Breast epithelium (tissue), 4 donors: ENCODE data around the gene VMP1. TPM values are rescaled to one million over a fixed set of nuclear protein-coding genes. Genes with fewer than 3 reads are reported as not detected.
"Not testable (repeated sequence)": the region's sequence is repeated elsewhere in the genome, so short reads cannot be mapped to it uniquely, and the experiment has no call there.

Source experiments
- DNase-seq, 2 donors: peaks; one replicate each; pipeline ENCODE4 v3.0.0-alpha.2; 2019; ENCODE audit warnings: low spot score in 2 of 2
- H3K27ac ChIP-seq, 2 donors: fragments of 200-600 bp; sonication (generic) in 1 of 2; one replicate each; pipeline ENCODE4 v1.5.1; 2016 to 2019; ENCODE audit warnings: mild to moderate bottlenecking in 1 of 2
- H3K27me3 ChIP-seq, 2 donors: fragments of 200-600 bp; sonication (generic) in 1 of 2; one replicate each; pipeline versions ENCODE4 v1.5.1 to v1.6.0; 2017 to 2019; ENCODE audit warnings: control low read depth in 1 of 2, mild to moderate bottlenecking in 1 of 2
- H3K36me3 ChIP-seq: fragments of 200-600 bp; one replicate; pipeline ENCODE4 v1.5.1; 2019
- H3K4me1 ChIP-seq, 2 donors: fragments of 200-600 bp; sonication (generic); one replicate each; pipeline ENCODE4 v1.5.1; 2016 to 2019; ENCODE audit warnings: control low read depth in 1 of 2
- H3K4me3 ChIP-seq, 3 donors: fragments of 200-600 bp; sonication (generic); 1 replicate in 2 of 3; 2 replicates in 1 of 3; pipeline ENCODE4 v1.5.1; 2016 to 2019; ENCODE audit warnings: mild to moderate bottlenecking in 3 of 3, moderate library complexity in 2 of 3
- H3K9me3 ChIP-seq, 2 donors: fragments of 200-600 bp; sonication (generic) in 1 of 2; one replicate each; pipeline ENCODE4 v1.5.1; 2016 to 2019; ENCODE audit warnings: control low read depth in 1 of 2
- CTCF ChIP-seq, 3 donors: fragments of 450-650 bp; IDR thresholded peaks; one replicate each; pipeline ENCODE4 v1.5.1; 2016 to 2017; ENCODE audit warnings: antibody characterized with exemption in 3 of 3, mild to moderate bottlenecking in 3 of 3, moderate library complexity in 3 of 3
- POLR2A ChIP-seq: fragments of 450-650 bp; IDR thresholded peaks from one replicate; pipeline ENCODE4 v1.6.1; 2016; ENCODE audit warnings: antibody characterized with exemption, mild to moderate bottlenecking, moderate library complexity
- POLR2AphosphoS5 ChIP-seq, 3 donors: sonication (generic); formaldehyde crosslinking; IDR thresholded peaks; one replicate each; pipeline ENCODE4 v1.6.1; 2017; ENCODE audit warnings: antibody characterized with exemption in 3 of 3
- intact Hi-C: fragments of 100-400 bp; cut with DNase I; formaldehyde crosslinking; loops from one replicate; pipeline ENCODE4 v1.15.1; 2023; ENCODE audit warnings: low total_unique reads
- total RNA-seq, 3 donors: library from RNA; depleted of rRNA; stranded (reverse); fragments of >200 nt; gene quantifications; one replicate each; pipeline ENCODE4 v1.1.0, GENCODE V29; 2016

The VMP1 gene
- total RNA-seq, 3 donors from 2014 or later: 142 to 636 (median 489) TPM

- intact Hi-C loops: no loop called here
- H3K27ac ChIP-seq: peak overlapping the region; percentile 53 to 78
- no peaks in the 10 kb centered on the region for H3K36me3 ChIP-seq
- no peak overlapping the region for H3K4me3 ChIP-seq
- no peaks in the 10 kb centered on the region for H3K4me1 ChIP-seq
- TF ChIP-seq CTCF (IDR thresholded peaks at IDR 0.05): no peak
- TF ChIP-seq POLR2AphosphoS5 (IDR thresholded peaks at IDR 0.05): no peak
- TF ChIP-seq POLR2A: no peak
- no peaks in the 10 kb centered on the region for H3K9me3 ChIP-seq
- no peak for DNase-seq
- H3K27me3 ChIP-seq: no peaks in the 10 kb centered on the region
Observed at GRCh38 chr17:59869941-59870218, 162.4 kb downstream of the VMP1 start.

GRCh38 chr17:59870482-59870881 lies 163.0 kb downstream of the VMP1 start:
- no peak for TF ChIP-seq CTCF (IDR thresholded peaks at IDR 0.05)
- TF ChIP-seq POLR2A: no peak
- no peak for TF ChIP-seq POLR2AphosphoS5 (IDR thresholded peaks at IDR 0.05)
- Histone ChIP-seq H3K4me1 (no peaks in the 10 kb centered on the region), H3K27me3 (no peaks in the 10 kb centered on the region), H3K4me3 (no peak overlapping the region), H3K27ac (peak overlapping the region; percentile 58 to 68), H3K9me3 (no peaks in the 10 kb centered on the region), H3K36me3 (no peaks in the 10 kb centered on the region)
- intact Hi-C loops: no loop called here
- DNase-seq: no peak

- H3K36me3 ChIP-seq: no peaks in the 10 kb centered on the region
- H3K27me3 ChIP-seq: no peaks in the 10 kb centered on the region
- no peaks in the 10 kb centered on the region for H3K4me1 ChIP-seq
- peak overlapping the region in 1 of 2 donors; percentile 42 for H3K27ac ChIP-seq
- intact Hi-C loops: no loop called here
- no peaks in the 10 kb centered on the region for H3K9me3 ChIP-seq
- H3K4me3 ChIP-seq: no peak overlapping the region
- DNase-seq: no peak
- TF ChIP-seq POLR2AphosphoS5 (IDR thresholded peaks at IDR 0.05) (no peak), POLR2A (no peak), CTCF (IDR thresholded peaks at IDR 0.05) (no peak)
Observed at GRCh38 chr17:59872351-59872750, 164.9 kb downstream of the VMP1 start.

GRCh38 chr17:59873414-59873813 lies 166.0 kb downstream of the VMP1 start:
- H3K9me3 ChIP-seq, H3K36me3 ChIP-seq, H3K4me3 ChIP-seq, DNase-seq, H3K4me1 ChIP-seq, H3K27ac ChIP-seq, intact Hi-C loops, H3K27me3 ChIP-seq: not testable (repeated sequence)

- TF ChIP-seq POLR2A (no peak), CTCF (IDR thresholded peaks at IDR 0.05) (no peak), POLR2AphosphoS5 (IDR thresholded peaks at IDR 0.05) (no peak)
Observed at GRCh38 chr17:59874376-59874775, 166.9 kb downstream of the VMP1 start.

GRCh38 chr17:59876107-59876506 lies 168.7 kb downstream of the VMP1 start:
- Histone ChIP-seq H3K27ac (peak overlapping the region in 1 of 2 donors; percentile 21), H3K4me3 (no peak overlapping the region), H3K36me3 (no peaks in the 10 kb centered on the region), H3K27me3 (no peaks in the 10 kb centered on the region), H3K4me1 (no peaks in the 10 kb centered on the region), H3K9me3 (no peaks in the 10 kb centered on the region)
- intact Hi-C loops: no loop called here
- no peak for TF ChIP-seq POLR2AphosphoS5 (IDR thresholded peaks at IDR 0.05)
- no peak for TF ChIP-seq POLR2A
- no peak for TF ChIP-seq CTCF (IDR thresholded peaks at IDR 0.05)
- no peak for DNase-seq

More at GRCh38 chr17:59874376-59874775, 166.9 kb downstream of the VMP1 start:
- Histone ChIP-seq H3K27me3 (no peaks in the 10 kb centered on the region), H3K9me3 (no peaks in the 10 kb centered on the region), H3K27ac (no peak overlapping the region), H3K4me1 (no peaks in the 10 kb centered on the region), H3K36me3 (no peaks in the 10 kb centered on the region), H3K4me3 (no peak overlapping the region)
- intact Hi-C loops: no loop called here
- DNase-seq: no peak
